Limb (tissue), 2 donors: ENCODE results near the gene NKAIN2.

Experiments used
- DNase-seq, 2 donors: peaks; one replicate each; pipeline ENCODE4 v3.0.0-alpha.2; 2016; ENCODE audit errors: extremely low spot score in 2 of 2

NKAIN2 gene

GRCh38 chr6:123806561-123806960, 2.9 kb downstream of the NKAIN2 start:
- DNase-seq: no peak

- no peak for DNase-seq
Measured at GRCh38 chr6:123808556-123808955, 4.9 kb downstream of the NKAIN2 start.

GRCh38 chr6:123810214-123810613, 6.5 kb downstream of the NKAIN2 start:
- no peak for DNase-seq

- DNase-seq: no peak
Measured at GRCh38 chr6:123810948-123811347, 7.3 kb downstream of the NKAIN2 start.

- no peak for DNase-seq
Measured at GRCh38 chr6:123811378-123811777, 7.7 kb downstream of the NKAIN2 start.

GRCh38 chr6:123812621-123813020, 9.0 kb downstream of the NKAIN2 start:
- no peak for DNase-seq

GRCh38 chr6:123821112-123821511, 17.4 kb downstream of the NKAIN2 start:
- DNase-seq: no peak

GRCh38 chr6:123829302-123829953, 25.8 kb downstream of the NKAIN2 start:
- no peak for DNase-seq

GRCh38 chr6:123830120-123830519, 26.5 kb downstream of the NKAIN2 start:
- DNase-seq: no peak

- no peak for DNase-seq
Measured at GRCh38 chr6:123838505-123839234, 35.0 kb downstream of the NKAIN2 start.

- no peak for DNase-seq
Measured at GRCh38 chr6:123841067-123841896, 37.6 kb downstream of the NKAIN2 start.

- DNase-seq: no peak
Measured at GRCh38 chr6:123844011-123844410, 40.3 kb downstream of the NKAIN2 start.

GRCh38 chr6:123848347-123848746, 44.7 kb downstream of the NKAIN2 start:
- DNase-seq: no peak

- DNase-seq: no peak
Measured at GRCh38 chr6:123849406-123849805, 45.7 kb downstream of the NKAIN2 start.

- DNase-seq: no peak
Measured at GRCh38 chr6:123850555-123850954, 46.9 kb downstream of the NKAIN2 start.

- no peak for DNase-seq
Measured at GRCh38 chr6:123854201-123854600, 50.5 kb downstream of the NKAIN2 start.

- DNase-seq: no peak
Measured at GRCh38 chr6:123855506-123855905, 51.8 kb downstream of the NKAIN2 start.

- DNase-seq: no peak
Measured at GRCh38 chr6:123859291-123859690, 55.6 kb downstream of the NKAIN2 start.

- no peak for DNase-seq
Measured at GRCh38 chr6:123869334-123869733, 65.7 kb downstream of the NKAIN2 start.

GRCh38 chr6:123873974-123874373, 70.3 kb downstream of the NKAIN2 start:
- no peak for DNase-seq

- no peak for DNase-seq
Measured at GRCh38 chr6:123875784-123876183, 72.1 kb downstream of the NKAIN2 start.

- DNase-seq: no peak
Measured at GRCh38 chr6:123879749-123880148, 76.1 kb downstream of the NKAIN2 start.
